ENCODE measurements around the gene RINT1.

DNA sequence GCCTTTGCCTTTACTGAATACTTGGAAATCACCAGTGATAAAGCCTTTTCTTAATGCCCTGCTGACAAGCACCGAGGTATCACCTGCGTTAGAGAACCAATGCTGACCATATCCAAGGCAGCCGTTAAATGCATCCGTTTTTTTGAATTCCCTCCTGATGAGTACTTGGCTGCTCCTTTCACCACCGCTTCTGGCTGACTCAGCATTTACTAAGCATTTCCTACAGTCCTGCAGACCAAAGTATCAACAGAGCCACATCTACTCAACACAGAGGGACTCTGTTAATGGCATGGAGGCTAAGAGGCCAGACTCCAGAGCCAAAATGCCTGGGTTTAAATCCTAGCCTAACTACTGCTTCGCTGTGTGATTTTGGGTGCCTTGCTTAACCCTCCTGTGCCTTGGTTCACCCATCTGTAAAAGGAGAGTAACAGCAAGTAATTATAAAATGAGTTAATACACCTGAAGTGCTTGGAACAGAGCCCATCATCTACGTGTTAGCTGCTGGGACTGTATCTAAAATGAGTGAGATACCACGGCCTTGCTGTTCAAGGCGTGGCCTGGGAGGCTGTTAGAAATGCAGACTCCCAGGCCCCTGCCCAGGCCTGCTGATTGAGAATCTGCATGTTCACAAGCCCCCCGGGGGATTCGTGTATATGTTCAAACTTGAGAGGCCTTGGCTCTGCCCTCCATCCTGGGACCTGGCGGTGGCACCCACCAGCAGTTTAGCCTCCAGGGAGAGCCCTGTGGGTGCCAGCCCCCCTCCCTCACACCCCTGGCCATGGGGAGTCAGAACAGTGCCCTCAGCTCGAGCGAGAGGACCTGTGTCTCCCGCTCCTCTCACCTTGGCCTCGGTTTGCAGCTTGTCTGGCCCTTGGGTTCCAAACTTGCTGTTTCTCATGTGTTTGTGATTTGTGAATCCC is 80.1 kb downstream of the RINT1 start:
- TF ChIP-seq POLR2AphosphoS5 (IDR thresholded peaks at IDR 0.05; ENCODE audit: insufficient read depth in 1 of 2, low read depth in 1 of 2): no peak
- no peak for TF ChIP-seq POLR2A (IDR thresholded peaks at IDR 0.05)
- TF ChIP-seq, protein P1, sequence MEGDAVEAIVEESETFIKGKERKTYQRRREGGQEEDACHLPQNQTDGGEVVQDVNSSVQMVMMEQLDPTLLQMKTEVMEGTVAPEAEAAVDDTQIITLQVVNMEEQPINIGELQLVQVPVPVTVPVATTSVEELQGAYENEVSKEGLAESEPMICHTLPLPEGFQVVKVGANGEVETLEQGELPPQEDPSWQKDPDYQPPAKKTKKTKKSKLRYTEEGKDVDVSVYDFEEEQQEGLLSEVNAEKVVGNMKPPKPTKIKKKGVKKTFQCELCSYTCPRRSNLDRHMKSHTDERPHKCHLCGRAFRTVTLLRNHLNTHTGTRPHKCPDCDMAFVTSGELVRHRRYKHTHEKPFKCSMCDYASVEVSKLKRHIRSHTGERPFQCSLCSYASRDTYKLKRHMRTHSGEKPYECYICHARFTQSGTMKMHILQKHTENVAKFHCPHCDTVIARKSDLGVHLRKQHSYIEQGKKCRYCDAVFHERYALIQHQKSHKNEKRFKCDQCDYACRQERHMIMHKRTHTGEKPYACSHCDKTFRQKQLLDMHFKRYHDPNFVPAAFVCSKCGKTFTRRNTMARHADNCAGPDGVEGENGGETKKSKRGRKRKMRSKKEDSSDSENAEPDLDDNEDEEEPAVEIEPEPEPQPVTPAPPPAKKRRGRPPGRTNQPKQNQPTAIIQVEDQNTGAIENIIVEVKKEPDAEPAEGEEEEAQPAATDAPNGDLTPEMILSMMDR (IDR thresholded peaks at IDR 0.05): no peak
